Measurements from ENCODE around the gene OR7G2. TPM values are rescaled to one million over a fixed set of nuclear protein-coding genes. Genes with fewer than 3 reads are reported as not detected.
A peak's percentile ranks its signal among the peaks of the same experiment; 100 is the strongest.

OR7G2 gene
- total RNA-seq, 1 experiment from 2014 or later, result not detected

- no peak for TF ChIP-seq PRDM15 (CRISPR knock-in tag; IDR thresholded peaks at IDR 0.05)
Observed at GRCh38 chr19:9076901-9077300, 30.4 kb downstream of the OR7G2 start (continued).

- H3K36me3 Mint-ChIP-seq, result peaks cover 2% of the 10 kb centered on the region; the same call in 1 of the 2 replicates
- H3K27ac Mint-ChIP-seq, result peak overlapping the region; percentile 90
- peaks cover 31% of the 10 kb centered on the region for H3K4me1 Mint-ChIP-seq
- ChIA-PET CTCF (no interaction called here), POLR2A (no interaction called here)
- H3K9me3 Mint-ChIP-seq, result no peaks in the 10 kb centered on the region
- ATAC-seq (peak; percentile 58), DNase-seq (ENCODE audit: low spot score) (peak; percentile 31)
- H3K4me3 Mint-ChIP-seq, result no peak overlapping the region
- no peaks in the 10 kb centered on the region for H3K27me3 Mint-ChIP-seq (ENCODE audit: low read depth)
- TF ChIP-seq HMGA2 (CRISPR knock-in tag; IDR thresholded peaks at IDR 0.05) (no peak), NR3C1 (CRISPR knock-in tag; conservative IDR thresholded peaks at IDR 0.05; ENCODE audit: low read depth) (no peak), ZNF416 (CRISPR knock-in tag; IDR thresholded peaks at IDR 0.05) (no peak), PRDM15 (CRISPR knock-in tag; IDR thresholded peaks at IDR 0.05) (peak; percentile 31; the same call in 1 of the 2 replicates), TP53 (CRISPR knock-in tag; IDR thresholded peaks at IDR 0.05) (no peak), ESRRA (CRISPR knock-in tag; IDR thresholded peaks at IDR 0.05; ENCODE audit: borderline replicate concordance) (no peak), ZNF281 (CRISPR knock-in tag; IDR thresholded peaks at IDR 0.05) (no peak), NFYB (CRISPR knock-in tag; conservative IDR thresholded peaks at IDR 0.05; ENCODE audit: low read depth) (no peak), NR2C2 (CRISPR knock-in tag; IDR thresholded peaks at IDR 0.05) (no peak), ZNF671 (CRISPR knock-in tag; IDR thresholded peaks at IDR 0.05) (no peak), STAT6 (CRISPR knock-in tag; conservative IDR thresholded peaks at IDR 0.05; ENCODE audit: low read depth) (no peak), NR1H2 (CRISPR knock-in tag; IDR thresholded peaks at IDR 0.05) (no peak), ZSCAN18 (CRISPR knock-in tag; IDR thresholded peaks at IDR 0.05) (peak; percentile 66; the same call in 1 of the 2 replicates), EMX1 (CRISPR knock-in tag; IDR thresholded peaks at IDR 0.05) (no peak), ZNF423 (CRISPR knock-in tag; IDR thresholded peaks at IDR 0.05) (peak; percentile 59), MLX (CRISPR knock-in tag; IDR thresholded peaks at IDR 0.05) (no peak), ZNF263 (CRISPR knock-in tag; IDR thresholded peaks at IDR 0.05; ENCODE audit: low read depth) (no peak), CBFB (CRISPR knock-in tag; IDR thresholded peaks at IDR 0.05; ENCODE audit: low read depth) (no peak)
- TF ChIP-seq, protein P1, sequence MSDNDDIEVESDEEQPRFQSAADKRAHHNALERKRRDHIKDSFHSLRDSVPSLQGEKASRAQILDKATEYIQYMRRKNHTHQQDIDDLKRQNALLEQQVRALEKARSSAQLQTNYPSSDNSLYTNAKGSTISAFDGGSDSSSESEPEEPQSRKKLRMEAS (CRISPR knock-in tag; IDR thresholded peaks at IDR 0.05), result 0 out of 2 replicates have a peak, but pooled peaks have one; percentile 31
Observed at GRCh38 chr19:9075064-9075949, 32.0 kb downstream of the OR7G2 start.
